Measurements from ENCODE around the gene SAP25. TPM values are rescaled to one million over a fixed set of nuclear protein-coding genes. Genes with fewer than 3 reads are reported as not detected.

SAP25 gene
- total RNA-seq, 1 experiment from 2014 or later, result 2.0 TPM

- BruUV-seq (replicated peaks), result no TSS peak
- Mint-ChIP-seq H3K27me3 (ENCODE audit: insufficient read depth, unreplicated experiment) (no peaks in the 10 kb centered on the region), H3K27ac (ENCODE audit: unreplicated experiment) (peak overlapping the region; percentile 25), H3K4me3 (ENCODE audit: unreplicated experiment) (no peak overlapping the region), H3K4me1 (ENCODE audit: low read depth, unreplicated experiment) (peaks cover 8% of the 10 kb centered on the region), H3K36me3 (ENCODE audit: insufficient read depth, unreplicated experiment) (peaks cover 87% of the 10 kb centered on the region), H3K9me3 (ENCODE audit: unreplicated experiment) (no peaks in the 10 kb centered on the region)
- Histone ChIP-seq H3K27me3 (replicated peaks; ENCODE audit: control insufficient read depth, insufficient read depth, low read length) (no peaks in the 10 kb centered on the region), H3K9me3 (no peaks in the 10 kb centered on the region), H3K4me3 (ENCODE audit: low read depth, low read length) (no peak overlapping the region), H3K4me1 (peaks cover 25% of the 10 kb centered on the region), H3K36me3 (ENCODE audit: control insufficient read depth, insufficient read depth, low read length) (peaks cover 4% of the 10 kb centered on the region)
- ChIA-PET CTCF (no interaction called here), POLR2A (no interaction called here)
- no peak for TF ChIP-seq CTCF (IDR thresholded peaks at IDR 0.05; ENCODE audit: insufficient read depth in 1 of 2, low read depth in 1 of 2, low read length in 1 of 2, severe bottlenecking in 1 of 2, unreplicated experiment in 1 of 2)
- peak in 1 of 2 experiments; percentile 44 for DNase-seq
- intact Hi-C loops (cut with micrococcal nuclease; ENCODE audit: unreplicated experiment), result no loop called here
Observed at GRCh38 chr7:100575206-100575631, 1.5 kb upstream of the SAP25 start.

- BruUV-seq (replicated peaks), result no TSS peak
- Mint-ChIP-seq H3K4me3 (ENCODE audit: unreplicated experiment) (no peak overlapping the region), H3K9me3 (ENCODE audit: unreplicated experiment) (no peaks in the 10 kb centered on the region), H3K27me3 (ENCODE audit: insufficient read depth, unreplicated experiment) (no peaks in the 10 kb centered on the region), H3K36me3 (ENCODE audit: insufficient read depth, unreplicated experiment) (peaks cover 93% of the 10 kb centered on the region), H3K4me1 (ENCODE audit: low read depth, unreplicated experiment) (peaks cover 8% of the 10 kb centered on the region), H3K27ac (ENCODE audit: unreplicated experiment) (peak overlapping the region; percentile 25)
- H3K4me3 ChIP-seq (ENCODE audit: low read depth, low read length), result no peak overlapping the region
- no peaks in the 10 kb centered on the region for H3K9me3 ChIP-seq
- CTCF ChIA-PET, result no interaction called here
- POLR2A ChIA-PET, result no interaction called here
- peaks cover 4% of the 10 kb centered on the region; the same call in 1 of the 2 replicates for H3K36me3 ChIP-seq (ENCODE audit: control insufficient read depth, insufficient read depth, low read length)
- H3K27me3 ChIP-seq (replicated peaks; ENCODE audit: control insufficient read depth, insufficient read depth, low read length), result no peaks in the 10 kb centered on the region
- H3K4me1 ChIP-seq, result peaks cover 30% of the 10 kb centered on the region
- DNase-seq, result no peak
- TF ChIP-seq CTCF (IDR thresholded peaks at IDR 0.05; ENCODE audit: insufficient read depth in 1 of 2, low read depth in 1 of 2, low read length in 1 of 2, severe bottlenecking in 1 of 2, unreplicated experiment in 1 of 2), result no peak
- intact Hi-C loops (cut with micrococcal nuclease; ENCODE audit: unreplicated experiment), result no loop called here
Observed at GRCh38 chr7:100574362-100575205, 884 bp upstream of the SAP25 start.

- Histone ChIP-seq H3K4me1 (peaks cover 30% of the 10 kb centered on the region), H3K9me3 (no peaks in the 10 kb centered on the region), H3K4me3 (ENCODE audit: low read depth, low read length) (no peak overlapping the region), H3K27me3 (replicated peaks; ENCODE audit: control insufficient read depth, insufficient read depth, low read length) (no peaks in the 10 kb centered on the region), H3K36me3 (ENCODE audit: control insufficient read depth, insufficient read depth, low read length) (peaks cover 2% of the 10 kb centered on the region; the same call in 1 of the 2 replicates)
- TF ChIP-seq CTCF (IDR thresholded peaks at IDR 0.05; ENCODE audit: insufficient read depth in 1 of 2, low read depth in 1 of 2, low read length in 1 of 2, severe bottlenecking in 1 of 2, unreplicated experiment in 1 of 2), result no peak
- BruUV-seq (replicated peaks), result no TSS peak
- intact Hi-C loops (cut with micrococcal nuclease; ENCODE audit: unreplicated experiment), result no loop called here
- no peak overlapping the region for H3K4me3 Mint-ChIP-seq (ENCODE audit: unreplicated experiment)
- peaks cover 8% of the 10 kb centered on the region for H3K4me1 Mint-ChIP-seq (ENCODE audit: low read depth, unreplicated experiment)
- DNase-seq, result no peak
- peaks cover 95% of the 10 kb centered on the region for H3K36me3 Mint-ChIP-seq (ENCODE audit: insufficient read depth, unreplicated experiment)
- H3K9me3 Mint-ChIP-seq (ENCODE audit: unreplicated experiment), result no peaks in the 10 kb centered on the region
- ChIA-PET POLR2A (no interaction called here), CTCF (interaction anchor here (1.0 to 1.4 kb wide), 2 partner anchors 12 to 16 kb away, joined by 3 to 7 read pairs; partner anchors contain the start of genes FBXO24 and LRCH4)
- H3K27me3 Mint-ChIP-seq (ENCODE audit: insufficient read depth, unreplicated experiment), result no peaks in the 10 kb centered on the region
- H3K27ac Mint-ChIP-seq (ENCODE audit: unreplicated experiment), result peak overlapping the region; percentile 85
Observed at GRCh38 chr7:100572949-100573675, 588 bp downstream of the SAP25 start.

Data from Caco-2 (cell line).